ENCODE data around the gene CRELD1. TPM values are rescaled to one million over a fixed set of nuclear protein-coding genes. Genes with fewer than 3 reads are reported as not detected.

Gene CRELD1
- total and polyA plus RNA-seq, 2 of the 13 experiments (the other 11 are each of a cell fraction or from before 2014, with no cell fraction given) = 27.1 to 61.9 TPM

GRCh38 chr3:9976721-9977709 lies 43.4 kb downstream of the CRELD1 start (continued):
- TF ChIP-seq ATF3 (CRISPR knock-in tag; IDR thresholded peaks at IDR 0.05) = peak; percentile 92
- TF ChIP-seq ZNF567 (CRISPR knock-in tag; IDR thresholded peaks at IDR 0.05; ENCODE audit: borderline replicate concordance) = no peak
- no peak for TF ChIP-seq HDAC6 (IDR thresholded peaks at IDR 0.05; ENCODE audit: low read depth, low read length)
- TF ChIP-seq KAT2B (IDR thresholded peaks at IDR 0.05; ENCODE audit: borderline replicate concordance, low read depth, low read length) = no peak
- TF ChIP-seq TP53 (CRISPR knock-in tag; conservative IDR thresholded peaks at IDR 0.05) = no peak
- TF ChIP-seq ARID3A (IDR thresholded peaks at IDR 0.05; ENCODE audit: low read depth, low read length) = 0 out of 2 replicates have a peak, but pooled peaks have one; percentile 29
- TF ChIP-seq ELK4 (CRISPR knock-in tag; IDR thresholded peaks at IDR 0.05; ENCODE audit: borderline replicate concordance) = no peak
- TF ChIP-seq RELA (CRISPR knock-in tag; IDR thresholded peaks at IDR 0.05) = no peak
- TF ChIP-seq FOSL2 (CRISPR knock-in tag; IDR thresholded peaks at IDR 0.05) = peak; percentile 92
- TF ChIP-seq MYPOP (CRISPR knock-in tag; IDR thresholded peaks at IDR 0.05) = no peak
- no peak for TF ChIP-seq ZNF691 (CRISPR knock-in tag; IDR thresholded peaks at IDR 0.05; ENCODE audit: borderline replicate concordance, low read depth)
- TF ChIP-seq SYNCRIP (IDR thresholded peaks at IDR 0.05; ENCODE audit: insufficient read depth, low read depth, low read length) = no peak
- 0 out of 2 replicates have a peak, but pooled peaks have one; percentile 15 for TF ChIP-seq PATZ1 (CRISPR knock-in tag; IDR thresholded peaks at IDR 0.05)
- TF ChIP-seq TFAP4 (IDR thresholded peaks at IDR 0.05; ENCODE audit: borderline replicate concordance, low read depth) = no peak
- TF ChIP-seq ZNF441 (CRISPR knock-in tag; IDR thresholded peaks at IDR 0.05; ENCODE audit: borderline replicate concordance) = no peak
- no peak for TF ChIP-seq THYN1 (CRISPR knock-in tag; IDR thresholded peaks at IDR 0.05; ENCODE audit: borderline replicate concordance, low read depth)
- TF ChIP-seq SAP130 (CRISPR knock-in tag; IDR thresholded peaks at IDR 0.05; ENCODE audit: low read depth) = peak; percentile 90
- no peak for TF ChIP-seq ZNF282 (IDR thresholded peaks at IDR 0.05; ENCODE audit: partially characterized antibody)
- TF ChIP-seq ZSCAN9 (CRISPR knock-in tag; IDR thresholded peaks at IDR 0.05; ENCODE audit: borderline replicate concordance) = no peak
- peak; percentile 62 for TF ChIP-seq GATAD2A (CRISPR knock-in tag; IDR thresholded peaks at IDR 0.05)
